Measurements from ENCODE around the gene KCNJ9. TPM values are rescaled to one million over a fixed set of nuclear protein-coding genes. Genes with fewer than 3 reads are reported as not detected.

The KCNJ9 gene
- total and polyA plus RNA-seq, 2 donors (not counting 3 experiments of a cell fraction or from before 2014, with no cell fraction given): not detected

- FAIRE-seq (peak; percentile 72), DNase-seq (ENCODE audit: low read depth, low spot score) (peak; percentile 34)
- intact Hi-C loops (cut with micrococcal nuclease) (loop anchor here (10.0 kb wide), 1 partner anchor 496 kb away; no protein-coding TSS in a partner anchor), dilution Hi-C loops (cut with MboI; ENCODE audit: extremely low pct_ligation_motif_present, low sequenced_read_pairs) (no loop called here)
- ChIA-PET CTCF (interaction anchor here (0.7 to 4.5 kb wide), 19 partner anchors 8 to 270 kb away, joined by 3 to 48 read pairs (median 3); partner anchors contain the start of gene CASQ1), POLR2A (no interaction called here)
- peaks cover 20 to 27% of the 10 kb centered on the region in 2 experiments for H3K27me3 ChIP-seq (ENCODE audit: control insufficient read depth in 2 of 2, insufficient read depth in 2 of 2, low read length in 2 of 2)
- no peaks in the 10 kb centered on the region for H3K9me3 ChIP-seq (replicated peaks; ENCODE audit: control insufficient read depth, insufficient read depth, low read length)
- H3K4me1 ChIP-seq (ENCODE audit: control insufficient read depth, extremely low read depth, insufficient read depth, low read length): no peaks in the 10 kb centered on the region
- BruUV-seq (replicated peaks): no TSS peak
- H4K20me1 ChIP-seq (replicated peaks; ENCODE audit: control insufficient read depth, extremely low read depth, insufficient read depth, low read length): no peaks in the 10 kb centered on the region
- no peak overlapping the region for H2AFZ ChIP-seq (ENCODE audit: low read depth, low read length)
- TF ChIP-seq CTCF (IDR thresholded peaks at IDR 0.05; ENCODE audit: extremely low read depth in 1 of 2, insufficient read depth in 1 of 2, low read depth in 1 of 2, low read length in 2 of 2) (peak; percentile 55 to 58), EZH2 (IDR thresholded peaks at IDR 0.05; ENCODE audit: borderline replicate concordance, low read depth, low read length, severe bottlenecking) (no peak)
- H3K9ac ChIP-seq (replicated peaks; ENCODE audit: extremely low read depth, insufficient read depth, low read length): no peak overlapping the region
- H3K4me3 ChIP-seq (replicated peaks in 1 of 3; ENCODE audit: insufficient read depth in 1 of 3, low read depth in 1 of 3, low read length in 3 of 3): no peak overlapping the region
- H3K4me2 ChIP-seq (ENCODE audit: insufficient read depth, low read length): no peak overlapping the region
- H3K9me1 ChIP-seq (replicated peaks; ENCODE audit: control insufficient read depth, extremely low read depth, insufficient read depth, low read length): no peaks in the 10 kb centered on the region
- H3K79me2 ChIP-seq (ENCODE audit: control insufficient read depth, insufficient read depth, low read length): no peaks in the 10 kb centered on the region
- H3K27ac ChIP-seq (ENCODE audit: insufficient read depth, low read depth, low read length): no peak overlapping the region
- H3K36me3 ChIP-seq (ENCODE audit: control insufficient read depth in 2 of 2, extremely low read depth in 1 of 2, insufficient read depth in 2 of 2, low read length in 2 of 2): no peaks in the 10 kb centered on the region
These were observed 27.7 kb downstream of the KCNJ9 start for GRCh38 chr1:160108888-160109662.

GRCh38 chr1:160109686-160110085 is 28.3 kb downstream of the KCNJ9 start:
- Histone ChIP-seq H2AFZ (ENCODE audit: low read depth, low read length) (no peak overlapping the region), H3K79me2 (ENCODE audit: control insufficient read depth, insufficient read depth, low read length) (no peaks in the 10 kb centered on the region), H3K36me3 (ENCODE audit: control insufficient read depth in 2 of 2, extremely low read depth in 1 of 2, insufficient read depth in 2 of 2, low read length in 2 of 2) (no peaks in the 10 kb centered on the region), H3K4me2 (ENCODE audit: insufficient read depth, low read length) (no peak overlapping the region), H3K4me3 (replicated peaks in 1 of 3; ENCODE audit: insufficient read depth in 1 of 3, low read depth in 1 of 3, low read length in 3 of 3) (no peak overlapping the region), H4K20me1 (replicated peaks; ENCODE audit: control insufficient read depth, extremely low read depth, insufficient read depth, low read length) (no peaks in the 10 kb centered on the region), H3K9ac (replicated peaks; ENCODE audit: extremely low read depth, insufficient read depth, low read length) (no peak overlapping the region), H3K9me1 (replicated peaks; ENCODE audit: control insufficient read depth, extremely low read depth, insufficient read depth, low read length) (no peaks in the 10 kb centered on the region), H3K27ac (ENCODE audit: insufficient read depth, low read depth, low read length) (no peak overlapping the region), H3K9me3 (replicated peaks; ENCODE audit: control insufficient read depth, insufficient read depth, low read length) (no peaks in the 10 kb centered on the region), H3K27me3 (ENCODE audit: control insufficient read depth in 2 of 2, insufficient read depth in 2 of 2, low read length in 2 of 2) (peaks cover 21 to 25% of the 10 kb centered on the region in 2 experiments), H3K4me1 (ENCODE audit: control insufficient read depth, extremely low read depth, insufficient read depth, low read length) (no peaks in the 10 kb centered on the region)
- FAIRE-seq: no peak
- no peak for TF ChIP-seq GATA2 (IDR thresholded peaks at IDR 0.05; ENCODE audit: insufficient read depth, insufficient read length, low read depth, low read length)
- TF ChIP-seq JUN (IDR thresholded peaks at IDR 0.05; ENCODE audit: borderline replicate concordance, insufficient read depth, insufficient read length, low read depth): no peak
- no peak for TF ChIP-seq CTCF (IDR thresholded peaks at IDR 0.05; ENCODE audit: extremely low read depth in 1 of 2, insufficient read depth in 1 of 2, low read depth in 1 of 2, low read length in 2 of 2)
- no peak for TF ChIP-seq MYC (IDR thresholded peaks at IDR 0.05; ENCODE audit: low read depth, low read length)
- no peak for TF ChIP-seq POLR2A (IDR thresholded peaks at IDR 0.05; ENCODE audit: low read depth, low read length)
- TF ChIP-seq MAX (IDR thresholded peaks at IDR 0.05; ENCODE audit: insufficient read depth, insufficient read length): no peak
- no peak for TF ChIP-seq FOS (IDR thresholded peaks at IDR 0.05; ENCODE audit: borderline replicate concordance, insufficient read depth, low read length)
- TF ChIP-seq EZH2 (IDR thresholded peaks at IDR 0.05; ENCODE audit: borderline replicate concordance, low read depth, low read length, severe bottlenecking): no peak
- no peak for TF ChIP-seq POLR2AphosphoS5 (IDR thresholded peaks at IDR 0.05; ENCODE audit: insufficient read depth, low read depth, low read length)
- ChIA-PET POLR2A (no interaction called here), CTCF (interaction anchor here (0.7 to 4.5 kb wide), 18 partner anchors 9 to 269 kb away, joined by 3 to 48 read pairs (median 3); partner anchors contain the start of gene CASQ1)
- BruUV-seq (replicated peaks): no TSS peak
- intact Hi-C loops (cut with micrococcal nuclease) (loop anchor here (10.0 kb wide), 1 partner anchor 495 kb away; no protein-coding TSS in a partner anchor), dilution Hi-C loops (cut with MboI; ENCODE audit: extremely low pct_ligation_motif_present, low sequenced_read_pairs) (no loop called here)
- no peak for DNase-seq (ENCODE audit: low read depth, low spot score)
